IPS DF 4.7 (cell line): ENCODE data around the gene HAND1.

Experiments
- DNase-seq: peaks from one replicate; pipeline ENCODE4 v3.0.0-alpha.2; 2013; ENCODE audit warnings: low spot score; ENCODE audit errors: extremely low read depth

HAND1 gene

DNA sequence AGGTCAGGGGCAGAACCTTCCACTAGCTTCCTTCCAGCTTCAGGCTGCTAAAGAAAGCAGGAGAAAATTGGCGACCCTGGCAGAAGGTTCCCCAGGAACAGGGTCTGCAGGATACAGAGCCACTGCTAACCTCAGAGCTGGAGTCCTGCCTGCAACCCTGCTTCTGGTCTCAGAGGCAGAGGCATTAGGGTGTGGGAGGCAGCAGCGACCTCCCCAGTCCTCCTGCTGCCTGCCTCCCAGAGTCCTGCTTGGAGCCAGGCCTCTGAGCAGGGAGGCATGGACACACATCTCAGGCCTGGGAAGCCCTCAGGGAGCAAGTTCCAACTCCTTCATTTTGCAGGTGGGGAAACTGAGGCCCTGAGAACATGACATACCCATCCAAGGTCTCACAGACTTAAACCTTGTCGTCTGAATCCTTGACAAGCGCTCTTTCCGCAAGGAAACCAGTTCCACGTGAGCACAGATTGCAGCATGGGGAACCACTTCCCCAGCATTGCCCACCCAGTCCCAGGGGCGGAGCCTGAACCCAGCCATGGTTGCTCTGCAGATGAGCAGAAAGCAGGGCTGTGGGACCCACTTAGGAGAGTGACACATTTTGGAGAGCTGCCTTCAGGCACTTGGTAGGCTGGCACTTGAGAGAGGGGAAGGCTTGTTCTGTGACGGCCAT is 28.2 kb upstream of the HAND1 start:
- no peak for DNase-seq

- DNase-seq: no peak
Measured at GRCh38 chr5:154505567-154505966, 27.5 kb upstream of the HAND1 start.

DNA sequence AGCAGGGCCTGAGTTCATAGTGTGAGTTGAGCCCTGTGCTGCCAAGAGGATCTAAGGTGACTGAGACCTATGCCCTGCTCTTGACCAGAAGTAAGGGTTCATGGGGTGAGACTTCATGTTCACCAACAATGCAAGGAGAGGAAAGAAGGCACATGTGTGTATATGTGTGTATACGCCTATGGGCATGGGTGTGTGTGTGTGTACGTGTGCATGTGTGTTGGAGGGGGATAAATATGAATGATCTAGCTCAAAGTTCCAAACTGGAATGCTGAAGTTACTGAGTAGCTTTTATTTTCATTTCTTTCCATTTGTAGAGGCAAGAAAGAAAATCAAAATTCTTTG is 25.6 kb upstream of the HAND1 start:
- DNase-seq: no peak

DNA sequence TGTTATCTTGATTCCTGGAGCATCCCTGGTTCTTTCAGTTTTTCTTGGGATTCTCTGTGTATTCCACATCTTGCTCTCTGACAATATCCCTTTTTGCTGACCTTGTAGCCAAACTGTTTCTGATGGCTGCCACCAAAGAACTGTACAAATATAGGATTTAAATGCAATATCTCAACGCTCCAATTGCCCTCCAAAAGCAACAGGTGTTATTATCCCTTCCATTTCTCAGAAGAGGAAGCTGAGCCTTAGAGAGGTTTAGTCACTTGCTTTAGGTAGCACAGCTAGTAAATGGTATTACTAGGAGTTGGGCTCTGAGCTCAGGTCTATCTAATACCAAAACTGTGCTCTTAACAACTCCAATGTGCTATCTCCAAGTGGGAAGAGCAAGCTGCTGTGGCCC is 24.2 kb upstream of the HAND1 start:
- no peak for DNase-seq

- no peak for DNase-seq
Measured at GRCh38 chr5:154501566-154501965, 23.5 kb upstream of the HAND1 start.

DNA sequence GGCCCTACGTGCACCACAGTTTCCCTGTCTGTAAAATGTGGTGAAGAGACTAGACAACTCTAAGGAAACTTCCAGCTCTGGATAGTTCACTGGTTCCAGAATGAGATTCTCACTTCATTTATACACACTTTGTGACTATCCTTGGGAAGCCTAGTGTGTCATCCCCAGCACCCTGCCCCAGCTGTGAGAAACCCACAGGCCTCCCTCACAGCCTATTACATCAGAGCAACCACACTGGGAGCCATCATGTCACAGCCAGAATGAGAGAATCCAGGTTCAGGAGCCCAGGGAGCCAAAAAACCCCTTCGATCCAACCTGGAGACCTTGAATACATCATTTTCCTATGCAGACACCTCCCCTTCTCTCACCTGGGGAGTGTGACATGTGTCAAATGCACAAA is 21.0 kb upstream of the HAND1 start:
- no peak for DNase-seq

DNA sequence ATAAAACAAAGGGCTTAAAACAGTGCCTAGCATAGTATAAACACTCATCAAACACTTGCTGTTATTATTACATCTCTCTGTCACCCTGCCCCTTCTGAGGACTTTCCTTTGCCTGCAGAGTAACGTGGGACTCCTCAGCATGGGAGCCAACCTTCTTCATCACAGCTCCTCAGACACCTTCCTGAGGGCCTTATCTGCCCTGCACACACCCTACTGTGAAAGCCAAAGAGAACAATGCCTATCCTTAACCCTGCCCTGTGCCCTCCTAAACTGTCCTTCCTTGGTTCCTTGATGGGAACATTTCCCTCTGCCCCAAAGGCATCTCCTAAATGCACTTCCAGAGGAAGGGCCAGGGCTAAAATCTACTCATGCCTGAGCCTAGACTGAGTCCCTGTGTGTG is 20.6 kb upstream of the HAND1 start:
- no peak for DNase-seq

GRCh38 chr5:154494036-154494435 is 16.0 kb upstream of the HAND1 start:
- DNase-seq: no peak

- no peak for DNase-seq
Measured at GRCh38 chr5:154493274-154493673, 15.2 kb upstream of the HAND1 start.

DNA sequence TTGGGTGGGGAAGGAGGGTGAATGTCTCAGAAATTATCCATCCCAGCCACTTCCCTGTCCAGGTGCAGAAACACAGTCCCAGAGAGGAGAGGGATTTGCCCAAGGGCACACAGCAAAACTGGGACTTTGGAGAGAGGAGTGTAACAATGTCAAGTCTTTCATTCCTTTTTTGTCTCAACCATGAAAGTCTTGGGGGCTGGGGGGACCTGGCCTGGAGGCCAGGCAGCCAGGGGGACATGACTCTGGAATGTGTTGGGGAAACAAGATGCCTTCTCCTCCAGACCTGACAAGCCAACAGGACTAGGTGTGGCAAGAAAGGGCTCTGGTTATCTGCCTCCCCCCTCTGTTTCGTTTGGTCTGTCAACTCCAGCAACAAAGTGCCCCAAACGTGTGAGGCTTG is 13.9 kb upstream of the HAND1 start:
- no peak for DNase-seq

GRCh38 chr5:154487541-154487940 is 9.5 kb upstream of the HAND1 start:
- no peak for DNase-seq

DNA sequence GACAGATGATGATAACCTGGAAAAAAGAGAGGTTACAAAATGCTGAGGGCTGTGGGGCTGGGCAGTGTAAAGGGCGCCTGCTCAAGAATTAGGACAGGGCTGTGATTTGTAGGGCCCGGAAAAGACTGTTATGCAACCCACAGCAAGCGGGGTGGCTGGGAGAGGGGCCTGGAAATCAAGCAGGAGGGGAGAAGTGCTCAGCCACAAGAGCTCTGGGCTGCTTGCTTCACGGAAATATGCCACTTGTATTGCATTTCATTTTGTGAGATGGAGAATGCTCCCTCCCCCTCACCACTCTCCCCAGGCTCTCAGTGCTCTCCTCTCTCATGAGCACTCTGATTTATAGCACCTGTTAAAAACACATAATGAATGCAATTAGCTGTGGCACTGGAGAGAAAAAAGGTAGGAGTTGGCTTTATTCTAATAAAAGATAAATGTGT is 8.4 kb upstream of the HAND1 start:
- no peak for DNase-seq

DNA sequence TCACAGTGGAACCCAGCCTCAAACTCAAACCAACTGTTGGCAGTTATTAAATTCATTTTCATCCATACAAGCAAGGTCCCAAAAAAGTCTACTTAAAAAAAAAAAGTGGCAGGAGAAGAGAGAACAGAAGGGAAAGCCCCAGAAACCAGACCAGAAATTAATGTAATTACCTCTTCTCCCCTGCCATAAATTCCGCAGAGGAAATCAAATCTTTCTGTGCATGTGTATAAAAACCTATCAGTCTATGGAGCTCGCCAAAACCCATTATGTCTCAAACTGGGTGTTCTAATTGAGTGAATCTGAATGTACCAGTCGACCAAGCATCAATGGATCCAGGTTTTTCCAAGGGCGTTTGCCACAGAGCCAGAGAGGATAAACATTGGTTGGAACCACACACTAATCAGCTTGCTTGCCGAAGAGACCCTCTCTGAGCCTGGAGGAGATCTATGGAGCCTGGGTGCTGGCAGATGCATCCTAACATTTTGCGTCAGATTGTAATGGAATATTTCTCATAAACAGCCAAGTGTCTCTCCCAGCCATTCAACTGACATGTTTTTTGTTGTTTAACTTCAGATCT is 7.9 kb upstream of the HAND1 start:
- DNase-seq: no peak

DNA sequence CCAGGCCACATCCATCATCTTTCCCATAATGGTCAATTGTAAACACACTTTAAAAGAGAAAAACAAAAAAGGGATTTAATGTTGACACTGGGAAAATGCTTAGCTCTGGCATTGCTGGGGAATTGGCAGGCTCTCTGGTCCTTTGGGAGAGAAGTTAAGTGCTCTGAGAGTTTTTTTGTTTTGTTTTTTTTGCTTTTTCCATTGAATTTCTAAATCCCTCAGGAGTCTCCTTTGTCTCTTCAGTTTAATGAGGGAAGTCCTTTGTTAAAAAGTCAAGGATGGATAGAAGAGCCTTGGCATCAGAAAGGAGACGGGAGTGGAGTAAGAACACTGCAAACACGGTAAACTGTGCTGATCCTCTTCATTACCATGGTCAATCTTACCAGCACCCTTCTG is 7.1 kb upstream of the HAND1 start:
- no peak for DNase-seq

GRCh38 chr5:154484393-154485095 is 6.5 kb upstream of the HAND1 start:
- no peak for DNase-seq

DNA sequence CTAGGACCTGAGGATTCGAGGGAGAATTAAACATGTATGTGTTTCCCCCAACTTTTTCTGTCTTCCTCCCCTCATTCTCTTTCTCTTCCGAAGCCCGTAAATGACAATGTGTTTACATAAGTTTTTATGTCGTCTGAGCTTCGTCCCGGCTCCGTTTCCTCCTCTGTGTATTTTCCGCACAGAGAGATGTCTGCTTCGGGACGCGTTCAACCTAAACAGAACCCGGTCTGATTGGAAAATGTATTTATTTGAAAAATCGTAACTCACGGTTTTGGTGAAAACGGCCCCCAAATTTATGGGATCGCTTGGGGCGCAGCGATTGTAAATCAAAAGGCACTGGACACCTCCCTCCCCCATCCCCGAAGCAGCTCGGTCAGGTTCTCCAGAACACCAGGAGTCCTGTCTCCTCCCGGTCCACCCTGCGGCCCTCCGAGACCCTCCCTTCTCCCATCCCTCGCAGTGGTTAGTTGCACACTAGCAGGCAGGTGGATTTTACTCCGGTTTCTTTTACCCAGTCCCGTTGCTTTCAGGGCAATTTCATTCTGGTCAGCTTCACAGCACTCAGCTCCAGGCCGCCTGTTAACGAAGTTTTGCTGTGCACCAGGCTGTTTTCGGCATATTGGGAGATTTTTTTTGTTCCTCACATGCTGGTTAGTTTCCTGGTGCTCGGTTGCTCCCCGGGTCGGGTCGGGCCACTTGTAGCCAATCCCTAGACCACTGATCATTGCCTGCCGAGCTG is 5.8 kb upstream of the HAND1 start:
- DNase-seq: no peak

DNA sequence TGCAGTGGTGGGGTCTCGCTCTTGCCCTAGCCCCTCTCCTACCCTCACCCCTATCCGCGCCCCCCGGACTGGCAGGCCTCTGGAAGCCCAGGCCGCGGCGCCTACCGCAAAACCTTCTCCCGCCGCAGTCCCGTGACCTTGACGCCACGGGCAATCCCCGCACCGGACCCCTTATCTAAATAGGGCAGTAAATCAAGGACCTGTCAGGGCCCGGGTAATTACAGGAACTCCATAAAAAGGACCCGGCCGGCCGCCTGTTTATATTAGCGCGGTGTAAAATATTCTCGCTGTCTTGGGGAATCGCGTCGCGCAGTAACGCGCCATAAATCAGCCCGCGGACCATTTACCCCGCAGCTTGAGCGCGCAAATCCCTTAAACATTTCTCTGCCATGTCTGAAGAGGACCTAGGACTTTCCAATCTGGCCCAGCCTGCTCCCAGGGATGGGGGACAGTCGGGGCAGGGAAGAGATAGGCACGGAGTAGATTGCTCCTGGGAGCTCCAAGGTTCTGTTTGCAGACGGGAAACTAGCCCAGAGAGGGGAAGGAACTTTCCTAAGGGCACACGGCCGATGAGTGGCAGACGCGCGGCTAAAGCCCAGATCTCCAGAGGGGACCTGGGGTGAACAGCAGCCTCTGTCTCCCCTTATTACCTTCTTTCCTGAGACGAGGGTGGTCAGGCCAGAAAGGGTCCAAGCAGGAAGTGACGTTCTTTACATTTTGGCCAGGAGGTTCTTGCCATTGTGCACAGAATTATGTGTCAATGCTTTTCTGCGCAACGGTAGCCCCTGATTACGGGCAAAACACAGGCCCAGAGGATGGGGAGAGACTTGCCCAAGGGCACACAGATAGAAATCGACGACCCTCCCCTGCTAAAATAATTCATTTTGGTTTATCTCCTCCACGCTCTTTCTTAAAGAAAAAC is 4.8 kb upstream of the HAND1 start:
- no peak for DNase-seq

- DNase-seq: no peak
Measured at GRCh38 chr5:154481584-154482381, 3.8 kb upstream of the HAND1 start.

DNA sequence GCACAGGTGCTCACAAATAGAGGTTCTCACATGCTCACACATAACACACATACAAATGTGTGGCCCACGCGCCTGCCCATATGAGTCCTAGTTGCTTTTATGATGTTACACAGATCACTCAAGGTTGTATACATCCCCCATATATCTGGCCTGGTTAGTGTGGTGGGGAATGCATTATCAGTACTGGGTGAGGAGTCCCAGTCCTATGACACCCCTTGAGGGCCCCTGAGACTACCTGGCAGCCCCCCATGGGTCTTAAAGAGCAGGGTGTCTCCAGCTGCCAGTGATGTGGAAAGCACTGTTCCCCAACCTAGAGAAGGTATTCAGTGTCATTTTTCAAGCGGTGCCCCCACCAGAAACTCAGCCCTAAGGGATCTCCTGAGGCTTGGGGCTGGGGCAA is 2.8 kb upstream of the HAND1 start:
- DNase-seq: no peak

DNA sequence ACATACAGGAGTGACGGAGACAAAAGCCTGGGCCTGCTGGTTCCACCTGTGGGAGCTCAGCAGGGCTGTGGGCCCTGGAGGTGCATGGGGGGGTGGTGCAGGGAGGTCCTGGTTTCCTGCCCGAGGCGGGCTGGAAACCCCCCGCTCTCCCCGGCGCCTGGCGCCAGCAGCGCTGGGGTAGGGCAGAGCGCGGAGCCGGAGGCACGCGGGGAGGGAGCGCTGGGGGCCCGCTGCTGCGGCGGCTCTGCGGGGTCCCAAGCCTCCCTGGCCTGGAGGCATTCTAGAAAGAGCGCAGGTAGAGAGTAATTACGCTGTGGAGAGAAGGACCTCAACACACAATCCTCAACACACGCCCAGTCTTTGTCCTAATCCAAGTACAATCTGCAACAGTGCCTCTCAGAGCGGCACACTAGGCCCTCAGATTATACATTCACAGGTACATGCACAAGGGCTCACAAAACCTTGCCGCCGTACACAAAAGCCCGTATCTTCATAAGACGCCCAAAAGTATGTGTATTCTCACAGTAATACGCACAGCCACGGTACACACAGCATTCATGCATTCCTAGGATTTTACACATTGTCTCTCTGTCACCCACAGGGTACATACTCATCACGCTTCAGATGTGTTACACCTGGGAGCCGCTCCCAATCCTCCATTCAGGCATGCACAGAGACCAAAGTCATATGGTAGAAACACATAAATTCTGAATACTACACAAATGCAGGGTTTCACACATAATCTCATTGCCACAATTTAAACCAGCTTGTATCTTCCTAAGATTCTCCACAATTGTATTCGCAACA is 2.1 kb upstream of the HAND1 start:
- no peak for DNase-seq
